Mesenteric fat pad (tissue), 1 donor: ENCODE data around the gene MYBPC1. TPM values are rescaled to one million over a fixed set of nuclear protein-coding genes. Genes with fewer than 3 reads are reported as not detected.

Experiments
- DNase-seq: peaks from one replicate; pipeline ENCODE4 v3.0.0-alpha.2; 2020; ENCODE audit warnings: low spot score
- total RNA-seq: library from RNA; stranded (reverse); fragmentation: NEBNext Ultra II Directional; extraction: Animal tissue kit (Norgen Biotek cat#: 25700); gene quantifications from one replicate; pipeline ENCODE4 v1.2.1, GENCODE V29; 2021
- donor health status: DM: yes; HTN: yes; CAD: no.

MYBPC1 gene
- total RNA-seq, 1 donor from 2014 or later: not detected

DNA sequence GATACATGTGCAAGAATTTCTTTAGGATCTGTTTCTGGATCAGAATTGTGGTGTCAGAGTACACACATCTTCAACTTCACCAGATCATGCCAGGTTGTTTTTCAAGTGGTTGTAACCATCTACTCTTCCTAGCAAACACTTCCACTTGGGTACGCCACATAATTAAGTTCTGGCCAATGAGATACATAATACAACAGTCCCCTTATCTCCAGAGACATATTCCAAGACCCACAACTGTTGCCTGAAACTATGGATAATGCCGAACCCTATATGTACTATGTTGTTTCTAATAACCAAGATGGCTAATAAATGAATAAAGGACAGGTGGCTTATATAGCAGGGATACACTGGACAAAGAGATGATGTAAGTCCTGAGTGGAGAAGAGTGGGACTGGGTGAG lies 100.2 kb downstream of the MYBPC1 start:
- DNase-seq: no peak

DNA sequence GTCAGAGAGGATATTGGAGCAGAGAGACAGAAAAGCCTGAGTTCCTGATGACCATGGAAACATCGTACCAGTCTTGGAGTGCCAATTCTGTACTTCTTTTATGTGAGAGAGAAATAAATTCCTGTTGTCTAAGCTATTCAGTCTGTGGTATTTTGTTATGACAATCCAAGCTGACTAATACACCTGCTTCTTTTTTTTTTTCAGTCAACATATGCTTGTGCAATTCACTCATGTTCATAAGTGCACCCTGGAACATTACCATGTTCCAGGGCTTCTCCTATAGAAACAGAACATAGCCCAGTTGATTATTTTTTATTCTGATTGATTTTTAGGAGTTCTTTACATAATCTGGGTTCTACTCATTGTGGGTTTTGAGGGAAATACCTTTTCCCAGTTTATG lies 100.9 kb downstream of the MYBPC1 start:
- no peak for DNase-seq

DNA sequence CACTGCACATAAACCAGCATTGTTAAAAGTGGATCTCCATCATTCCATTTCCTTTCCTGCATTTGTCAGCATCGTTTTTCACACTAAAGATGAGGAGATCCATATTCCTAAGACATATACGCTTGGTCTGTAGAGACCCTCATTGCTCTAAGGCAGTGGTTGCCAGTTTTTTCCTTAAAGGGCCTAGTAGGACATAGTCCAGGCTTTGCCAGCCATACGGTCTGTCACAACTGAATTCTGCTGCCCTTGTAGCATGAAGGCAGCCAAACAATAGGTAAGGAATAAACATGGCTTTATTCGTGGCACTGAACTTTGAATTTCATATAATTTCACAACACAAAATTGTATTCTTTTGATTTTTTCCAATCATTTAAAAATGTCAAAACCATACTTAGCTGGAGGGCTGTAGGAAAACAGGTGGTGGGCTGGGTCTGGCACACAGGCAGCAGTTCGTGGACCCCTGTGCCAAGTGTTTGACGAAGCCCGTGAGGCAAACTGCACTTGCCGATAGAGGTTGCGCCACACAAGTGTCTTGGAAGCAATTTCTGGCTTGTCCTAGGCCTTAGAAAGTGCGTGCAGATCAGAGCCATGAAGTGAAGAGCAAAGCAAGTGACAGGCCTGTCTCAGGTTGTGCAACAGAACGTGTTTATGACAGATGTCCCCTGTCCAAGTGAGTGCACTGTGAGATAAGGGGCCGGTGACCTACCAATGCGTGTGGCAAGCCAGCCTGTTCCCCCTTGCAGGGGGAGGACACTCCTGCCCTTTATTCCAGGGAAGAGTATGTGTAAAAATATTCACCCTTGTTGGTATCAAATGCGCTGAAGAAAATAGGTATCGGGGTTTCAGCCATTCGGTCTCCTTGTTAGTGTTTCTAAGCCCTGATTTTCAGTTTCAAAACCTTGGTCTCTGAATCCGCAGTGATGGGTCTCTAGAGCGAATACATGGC lies 101.8 kb downstream of the MYBPC1 start:
- no peak for DNase-seq

- DNase-seq: peak; percentile 91
Observed at GRCh38 chr12:101697197-101697929, 102.6 kb downstream of the MYBPC1 start, which contains the start of gene CHPT1. CHPT1 (plus strand) TSS chr12:101697640; CDS start chr12:101697862, 222 bp downstream.

- DNase-seq: peak; percentile 89
Observed at GRCh38 chr12:101697930-101698799, 103.4 kb downstream of the MYBPC1 start.

GRCh38 chr12:101698800-101699347 lies 104.1 kb downstream of the MYBPC1 start:
- DNase-seq: no peak

GRCh38 chr12:101700299-101700820 lies 105.6 kb downstream of the MYBPC1 start:
- no peak for DNase-seq

- DNase-seq: no peak
Observed at GRCh38 chr12:101703487-101703886, 108.7 kb downstream of the MYBPC1 start.

GRCh38 chr12:101706403-101706802 lies 111.6 kb downstream of the MYBPC1 start:
- no peak for DNase-seq

- no peak for DNase-seq
Observed at GRCh38 chr12:101707131-101707782, 112.5 kb downstream of the MYBPC1 start.

DNA sequence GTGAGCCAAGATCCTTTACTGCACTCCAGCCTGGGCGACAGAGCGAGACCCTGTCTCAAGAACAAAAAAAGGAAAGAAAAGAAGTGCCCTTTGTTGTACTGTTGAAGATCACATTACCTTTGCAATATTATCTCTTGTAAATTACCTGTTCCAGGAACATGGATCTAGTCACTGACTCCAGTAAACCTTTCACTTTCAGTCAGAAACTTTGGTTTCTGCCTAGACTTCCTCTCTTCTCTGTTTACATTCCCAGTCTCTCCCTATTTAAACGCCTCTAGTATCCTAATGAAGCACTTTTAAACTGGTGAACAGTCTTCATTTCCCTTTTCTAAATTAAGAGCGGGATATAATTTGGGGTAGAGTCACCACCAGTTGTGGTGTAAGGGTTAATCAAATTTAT lies 115.5 kb downstream of the MYBPC1 start:
- DNase-seq: no peak

DNA sequence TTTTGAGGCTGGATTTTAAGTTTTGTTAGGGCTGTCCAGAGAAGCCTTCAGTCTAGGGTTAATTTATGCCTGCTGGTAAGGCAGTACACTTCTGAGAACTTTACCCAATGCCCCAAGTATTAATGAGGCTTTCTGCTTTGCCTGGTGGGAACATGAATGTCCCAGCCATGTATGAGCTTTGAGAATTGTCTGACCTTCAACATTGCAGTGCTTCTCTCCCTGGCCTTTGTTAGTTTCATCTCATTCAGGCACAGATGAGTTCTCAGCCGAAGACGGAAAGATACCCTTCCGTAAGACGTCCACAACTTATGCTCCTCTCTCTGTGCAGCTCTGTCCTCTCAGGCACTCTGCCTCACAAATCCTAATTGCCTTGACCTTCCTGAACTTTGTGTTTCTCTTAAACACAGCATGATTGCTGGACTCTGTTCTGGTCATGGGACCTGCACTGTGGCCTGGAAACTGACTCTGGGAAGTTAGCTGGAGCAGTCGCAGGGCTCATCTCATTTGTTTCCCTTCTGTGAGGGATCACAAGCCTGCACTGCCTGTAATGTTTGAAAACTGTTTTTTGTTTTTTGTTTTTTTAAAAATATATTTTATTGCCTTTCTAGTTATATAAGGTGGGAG lies 118.4 kb downstream of the MYBPC1 start:
- no peak for DNase-seq

GRCh38 chr12:101713930-101714329 lies 119.2 kb downstream of the MYBPC1 start:
- DNase-seq: no peak

GRCh38 chr12:101714877-101715444 lies 120.2 kb downstream of the MYBPC1 start:
- no peak for DNase-seq

- DNase-seq: no peak
Observed at GRCh38 chr12:101719566-101719965, 124.8 kb downstream of the MYBPC1 start.

DNA sequence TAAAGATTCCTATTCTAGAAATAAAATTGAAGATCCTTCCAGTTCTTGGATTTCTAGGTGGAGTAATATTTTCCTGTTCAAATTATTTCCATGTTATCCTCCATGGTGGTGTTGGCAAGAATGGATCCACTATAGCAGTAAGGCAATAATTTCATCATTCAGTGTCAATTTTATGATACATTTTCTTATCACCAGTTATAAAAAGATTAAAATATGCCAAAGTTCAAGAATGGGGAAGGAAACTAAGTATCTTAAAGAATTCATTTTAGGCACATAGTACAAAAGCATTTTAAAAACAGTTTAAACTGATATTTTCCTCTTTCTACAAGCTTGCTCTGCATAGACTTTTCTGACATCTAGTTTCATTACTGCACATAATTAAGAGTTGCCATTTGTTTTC lies 125.3 kb downstream of the MYBPC1 start:
- DNase-seq: no peak

DNA sequence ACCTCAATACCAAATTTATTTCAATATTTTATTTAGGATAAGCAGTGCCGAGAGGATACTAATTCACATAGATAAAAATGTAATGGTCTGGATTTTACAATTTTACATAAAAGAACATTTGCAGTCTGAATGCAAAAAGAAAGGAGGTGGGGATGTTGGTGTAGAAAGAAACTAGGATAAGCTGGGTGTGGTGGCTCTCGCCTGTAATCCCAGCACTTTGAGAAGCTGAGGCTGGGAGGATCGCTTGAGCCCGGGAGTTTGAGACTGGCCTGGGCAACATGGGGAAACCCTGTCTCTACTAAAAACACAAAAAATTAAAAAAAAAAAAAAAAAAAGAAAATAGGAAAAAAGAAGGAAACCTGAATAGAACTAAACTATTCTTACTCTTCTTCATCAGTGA lies 127.6 kb downstream of the MYBPC1 start:
- DNase-seq: no peak

DNA sequence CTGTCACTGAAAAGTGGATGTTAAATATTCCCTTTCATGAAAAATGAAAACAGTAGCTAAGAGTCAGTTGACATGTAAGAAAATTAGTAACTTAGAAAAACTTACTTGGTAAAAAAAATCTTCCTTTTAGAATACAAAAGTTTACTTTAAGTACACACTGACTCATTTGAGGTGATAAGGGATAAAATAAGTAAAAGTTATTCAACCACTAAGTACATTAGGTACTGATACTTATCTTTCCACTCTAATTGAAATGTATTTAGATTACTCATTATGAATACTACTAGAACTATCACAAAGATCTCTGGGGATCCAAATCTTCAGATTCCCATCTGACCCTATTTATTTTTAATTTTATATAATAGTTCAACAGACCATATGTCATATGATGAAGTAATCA lies 132.3 kb downstream of the MYBPC1 start:
- no peak for DNase-seq

GRCh38 chr12:101729842-101730241 lies 135.1 kb downstream of the MYBPC1 start:
- no peak for DNase-seq
